ENCODE results near the gene SLITRK2.

Gene SLITRK2

DNA sequence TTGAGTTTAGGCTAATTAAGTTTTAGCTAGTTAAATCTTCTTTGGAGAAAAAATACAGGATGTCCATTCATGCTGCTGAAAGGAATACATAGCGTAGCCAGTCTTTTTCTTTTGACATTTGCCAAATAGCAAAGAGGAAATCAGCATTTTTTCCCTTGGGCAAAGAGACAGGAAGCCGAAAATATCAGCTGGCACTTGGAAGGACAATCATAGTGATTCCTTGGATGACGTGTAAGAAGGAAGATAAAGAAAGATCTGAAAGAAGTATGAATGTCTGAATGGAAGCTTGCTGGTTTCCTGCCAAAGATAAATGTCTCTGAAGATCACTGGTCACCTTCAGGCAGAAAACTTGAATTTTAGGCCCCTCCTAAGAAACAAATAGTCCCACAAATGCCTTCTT is 44.2 kb downstream of the SLITRK2 start:
- DNase-seq = no peak

DNA sequence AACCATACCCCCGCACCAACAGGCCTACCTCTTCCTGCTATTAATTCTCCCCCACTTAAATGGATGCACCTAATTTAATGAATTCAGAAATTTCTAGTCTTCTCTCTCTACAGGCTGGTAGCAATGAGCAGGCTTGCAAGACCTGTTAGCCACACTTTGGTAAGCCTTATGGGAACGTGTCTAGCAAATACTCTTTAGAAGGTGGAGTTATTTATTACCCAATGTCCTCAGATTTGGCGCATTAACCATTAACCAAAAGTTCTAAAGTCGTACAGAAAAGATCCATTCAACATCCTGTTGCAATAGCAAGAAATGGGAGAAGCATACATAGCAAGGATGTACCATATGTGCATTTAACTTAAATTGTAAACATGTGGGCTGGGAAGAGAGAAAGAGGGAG is 47.5 kb downstream of the SLITRK2 start:
- DNase-seq = no peak
